Naive thymus-derived CD4-positive, alpha-beta T cell (primary cell): Measurements from ENCODE around the gene OR7C1. TPM values are rescaled to one million over a fixed set of nuclear protein-coding genes. Genes with fewer than 3 reads are reported as not detected.
"Not testable (repeated sequence)": the region's sequence is repeated elsewhere in the genome, so short reads cannot be mapped to it uniquely, and the experiment has no call there.

ENCODE experiments used
- ATAC-seq: fragments of 150-1000 bp; cut with Tn5 transposase; 2 replicates; pipeline ENCODE4 v1.10.0; 2021; ENCODE audit warnings: mild to moderate bottlenecking, moderate library complexity
- CTCF ChIA-PET: fragments of 350-600 bp; sonication (Branson Sonifier 250); formaldehyde crosslinking; loops from one replicate; lab custom pipeline; 2021; ENCODE audit warnings: antibody characterized with exemption; lab: Charles Lee
- POLR2A ChIA-PET: fragments of 350-600 bp; sonication (Branson Sonifier 250); formaldehyde crosslinking; loops from one replicate; lab custom pipeline; 2021; ENCODE audit warnings: antibody characterized with exemption, inconsistent platforms; lab: Charles Lee
- DNase-seq, 9 donors: peaks; one replicate each; pipeline versions ENCODE4 v3.0.0 to v3.0.0-alpha.2; 2020 to 2022; ENCODE audit warnings: mixed read lengths in 1 of 9
- H3K27ac ChIP-seq: one replicate; pipeline ENCODE4 v1.7.0; 2013; ENCODE audit warnings: mild to moderate bottlenecking, low read depth, low read length, moderate library complexity
- H3K27me3 ChIP-seq, 2 donors: one replicate each; pipeline ENCODE4 v1.7.0; 2013; ENCODE audit warnings: low read length in 2 of 2, mild to moderate bottlenecking in 2 of 2, moderate library complexity in 2 of 2; ENCODE audit not compliant: control insufficient read depth in 2 of 2, insufficient read depth in 2 of 2
- H3K36me3 ChIP-seq, 3 experiments: 1 replicate in 2 of 3; 2 replicates in 1 of 3; pipeline ENCODE4 v1.7.0; 2013; ENCODE audit warnings: low read length in 3 of 3, mild to moderate bottlenecking in 3 of 3, moderate library complexity in 1 of 3; ENCODE audit not compliant: insufficient read depth in 3 of 3, control insufficient read depth in 2 of 3
- H3K4me1 ChIP-seq, 2 donors: one replicate each; pipeline ENCODE4 v1.7.0; 2013; ENCODE audit warnings: low read length in 2 of 2, mild to moderate bottlenecking in 2 of 2, moderate library complexity in 1 of 2; ENCODE audit not compliant: control insufficient read depth in 2 of 2, insufficient read depth in 2 of 2
- H3K4me3 ChIP-seq: 2 replicates; pipeline ENCODE4 v1.7.0; 2013; ENCODE audit warnings: mild to moderate bottlenecking, low read length
- H3K9me3 ChIP-seq, 3 experiments: 1 replicate in 2 of 3; 2 replicates in 1 of 3; pipeline ENCODE4 v1.7.0; 2013; ENCODE audit warnings: low read length in 3 of 3; ENCODE audit not compliant: control insufficient read depth in 2 of 3
- H3K27ac Mint-ChIP-seq, 9 donors: one replicate each; pipeline ENCODE4 v1.8.0; 2020 to 2022; ENCODE audit warnings: mixed read lengths in 9 of 9, mild to moderate bottlenecking in 8 of 9, moderate library complexity in 5 of 9, inconsistent platforms in 2 of 9
- H3K27me3 Mint-ChIP-seq, 5 donors: one replicate each; pipeline ENCODE4 v1.8.0; 2021 to 2022; ENCODE audit warnings: mixed read lengths in 5 of 5, mild to moderate bottlenecking in 1 of 5
- H3K36me3 Mint-ChIP-seq, 5 donors: one replicate each; pipeline ENCODE4 v1.8.0; 2020 to 2022; ENCODE audit warnings: mixed read lengths in 5 of 5, mild to moderate bottlenecking in 3 of 5, inconsistent platforms in 1 of 5
- H3K4me1 Mint-ChIP-seq, 7 donors: one replicate each; pipeline ENCODE4 v1.8.0; 2020 to 2022; ENCODE audit warnings: mixed read lengths in 7 of 7, mild to moderate bottlenecking in 3 of 7, inconsistent platforms in 1 of 7
- H3K4me3 Mint-ChIP-seq, 10 donors: one replicate each; pipeline ENCODE4 v1.8.0; 2020 to 2022; ENCODE audit warnings: mild to moderate bottlenecking in 10 of 10, mixed read lengths in 10 of 10, moderate library complexity in 6 of 10, inconsistent platforms in 2 of 10
- H3K9me3 Mint-ChIP-seq, 11 donors: one replicate each; pipeline ENCODE4 v1.8.0; 2020 to 2022; ENCODE audit warnings: mixed read lengths in 11 of 11, mild to moderate bottlenecking in 4 of 11, inconsistent platforms in 1 of 11, moderate library complexity in 1 of 11
- intact Hi-C, 2 donors: fragments of 100-400 bp; cut with micrococcal nuclease; formaldehyde crosslinking; loops; one replicate each; pipeline ENCODE4 v1.15.1; 2023
- polyA plus RNA-seq, 2 donors: library from polyadenylated mRNA; unstranded; fragments of 300-500 nt; fragmentation: Illumina TruSeq; gene quantifications; one replicate each; pipeline ENCODE4 v1.2.3, GENCODE V29; 2021
- total RNA-seq, 6 experiments: library from RNA in 5 of 6; stranded (reverse) in 5 of 6; gene quantifications; 1 replicate in 5 of 6; 2 replicates in 1 of 6; pipeline ENCODE4 v1.2.3 and lab custom pipeline; 2021 to 2026

Gene OR7C1
- total and polyA plus RNA-seq, 7 experiments from 2014 or later: not detected

DNA sequence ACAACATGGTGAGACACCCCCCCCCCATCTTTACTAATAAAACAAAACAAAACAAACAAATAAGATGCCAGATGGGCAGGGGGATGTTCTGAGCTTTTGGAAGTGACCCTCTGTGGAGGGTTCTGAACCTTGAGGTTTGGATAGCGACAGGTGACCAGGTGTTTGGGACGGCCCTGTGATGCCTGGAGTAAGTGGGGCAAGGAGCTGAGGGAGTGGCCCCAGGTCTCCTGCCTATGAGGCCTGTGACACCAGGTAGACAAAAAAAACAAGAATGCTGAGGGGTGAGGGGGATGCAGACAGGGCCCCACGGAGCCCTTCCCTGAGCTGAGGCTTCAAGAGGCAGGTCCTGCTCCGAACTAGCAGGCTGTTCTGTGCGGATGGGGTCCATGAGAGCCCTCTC is 65.8 kb downstream of the OR7C1 start:
- Histone ChIP-seq H3K9me3 (no peaks in the 10 kb centered on the region), H3K4me1 (no peaks in the 10 kb centered on the region), H3K4me3 (no peak overlapping the region), H3K36me3 (no peaks in the 10 kb centered on the region), H3K27me3 (no peaks in the 10 kb centered on the region), H3K27ac (no peak overlapping the region)
- H3K4me3 Mint-ChIP-seq: no peak overlapping the region
- no peak overlapping the region for H3K27ac Mint-ChIP-seq
- intact Hi-C loops: no loop called here
- peaks cover 0 to 3% (median 0%) of the 10 kb centered on the region in 5 donors for H3K36me3 Mint-ChIP-seq
- CTCF ChIA-PET: no interaction called here
- peaks cover 0 to 4% (median 0%) of the 10 kb centered on the region in 7 donors for H3K4me1 Mint-ChIP-seq
- DNase-seq (no peak), ATAC-seq (no peak)
- peaks cover 0 to 66% (median 19%) of the 10 kb centered on the region in 5 donors for H3K27me3 Mint-ChIP-seq
- H3K9me3 Mint-ChIP-seq: peaks cover 0 to 2% (median 0%) of the 10 kb centered on the region in 11 donors
- POLR2A ChIA-PET: interaction anchor here (0.6 kb wide), 1 partner anchor 34 kb away, joined by 5 read pairs; no protein-coding TSS in a partner anchor

DNA sequence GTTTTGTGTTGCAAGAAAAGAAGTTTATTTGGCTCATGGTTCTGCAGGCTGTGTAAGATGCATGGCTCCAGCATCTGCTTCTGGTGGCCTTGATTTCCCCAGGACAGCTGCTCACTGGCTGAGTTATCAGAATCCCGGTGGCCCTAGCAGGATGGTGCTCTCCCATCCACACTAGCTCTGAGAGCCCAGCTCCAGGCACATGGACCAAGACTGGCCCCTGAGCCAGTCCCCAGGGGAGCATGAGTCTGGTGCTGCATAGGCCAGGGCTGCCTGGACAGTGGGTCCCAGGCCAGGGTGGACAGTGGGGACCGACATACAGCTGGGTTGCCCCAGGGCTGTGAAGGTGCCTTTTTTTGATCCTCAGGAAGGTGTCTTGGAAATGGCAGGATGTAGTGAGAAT is 67.0 kb downstream of the OR7C1 start:
- peaks cover 0 to 2% (median 0%) of the 10 kb centered on the region in 7 donors for H3K4me1 Mint-ChIP-seq
- Histone ChIP-seq H3K4me1 (no peaks in the 10 kb centered on the region), H3K27me3 (no peaks in the 10 kb centered on the region), H3K4me3 (no peak overlapping the region), H3K36me3 (no peaks in the 10 kb centered on the region), H3K27ac (no peak overlapping the region), H3K9me3 (no peaks in the 10 kb centered on the region)
- ChIA-PET POLR2A (no interaction called here), CTCF (no interaction called here)
- DNase-seq (no peak), ATAC-seq (no peak)
- H3K9me3 Mint-ChIP-seq: peaks cover 0 to 5% (median 0%) of the 10 kb centered on the region in 11 donors
- intact Hi-C loops: no loop called here
- H3K36me3 Mint-ChIP-seq: peaks cover 0 to 3% (median 0%) of the 10 kb centered on the region in 5 donors
- peaks cover 0 to 64% (median 15%) of the 10 kb centered on the region in 5 donors for H3K27me3 Mint-ChIP-seq
- H3K27ac Mint-ChIP-seq: no peak overlapping the region
- no peak overlapping the region for H3K4me3 Mint-ChIP-seq

DNA sequence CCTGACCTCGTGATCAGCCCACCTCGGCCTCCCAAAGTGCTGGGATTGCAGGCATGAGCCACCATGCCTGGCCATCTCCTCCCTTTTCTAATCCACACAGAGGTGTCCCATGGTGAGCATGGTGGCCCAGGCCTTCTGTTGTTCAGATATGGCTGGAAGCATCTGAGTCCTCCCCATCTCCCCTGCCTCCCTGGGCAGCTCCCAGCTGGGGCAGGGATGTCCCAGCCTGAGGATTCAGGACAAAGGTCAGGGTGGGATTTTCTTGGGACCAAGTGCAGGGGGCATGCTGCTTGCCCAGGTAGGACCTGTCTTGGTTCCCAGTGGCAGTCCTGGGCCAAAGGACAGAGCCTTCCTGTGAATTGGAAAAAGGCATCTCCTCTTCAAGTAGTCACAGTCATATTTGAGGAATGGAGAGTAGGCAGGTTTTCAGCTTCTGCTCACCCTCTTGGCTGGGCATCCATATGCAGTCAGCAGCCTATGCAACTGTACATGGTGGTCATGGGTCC is 67.5 kb downstream of the OR7C1 start:
- ChIA-PET CTCF (no interaction called here), POLR2A (no interaction called here)
- ATAC-seq: no peak
- Histone ChIP-seq H3K27ac (no peak overlapping the region), H3K9me3 (no peaks in the 10 kb centered on the region), H3K27me3 (no peaks in the 10 kb centered on the region), H3K4me3 (no peak overlapping the region), H3K4me1 (no peaks in the 10 kb centered on the region), H3K36me3 (no peaks in the 10 kb centered on the region)
- Mint-ChIP-seq H3K4me3 (no peak overlapping the region), H3K36me3 (peaks cover 0 to 3% (median 0%) of the 10 kb centered on the region in 5 donors), H3K9me3 (peaks cover 0 to 5% (median 0%) of the 10 kb centered on the region in 11 donors), H3K27me3 (peaks cover 0 to 63% (median 15%) of the 10 kb centered on the region in 5 donors), H3K4me1 (peaks cover 0 to 2% (median 0%) of the 10 kb centered on the region in 7 donors), H3K27ac (no peak overlapping the region)
- no peak for DNase-seq
- intact Hi-C loops: no loop called here

DNA sequence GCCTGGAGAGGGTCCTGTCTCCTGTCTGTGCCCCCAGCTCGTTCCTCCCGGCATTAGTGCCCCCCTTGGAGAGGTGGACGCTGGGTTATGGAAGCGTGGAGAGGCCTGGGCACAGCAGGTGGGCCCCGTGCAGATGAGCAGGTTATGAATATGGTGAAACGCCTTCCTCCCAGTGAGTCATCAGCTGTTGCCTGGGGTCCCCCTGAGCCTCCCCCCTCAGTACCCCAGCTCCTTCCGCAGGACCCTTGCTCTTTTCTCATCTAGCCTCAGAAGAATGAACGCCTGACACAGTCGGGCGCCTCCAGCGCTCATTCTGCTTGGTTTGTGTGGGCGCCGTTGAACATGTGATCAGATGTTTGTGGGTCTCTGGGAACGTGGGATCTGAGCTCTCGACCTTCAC is 69.1 kb downstream of the OR7C1 start:
- H3K27me3 ChIP-seq, H3K27ac Mint-ChIP-seq, H3K4me1 Mint-ChIP-seq, H3K4me1 ChIP-seq, H3K9me3 ChIP-seq, H3K36me3 ChIP-seq, intact Hi-C loops, H3K9me3 Mint-ChIP-seq, DNase-seq, H3K4me3 ChIP-seq, H3K36me3 Mint-ChIP-seq, H3K4me3 Mint-ChIP-seq, H3K27ac ChIP-seq, POLR2A ChIA-PET: not testable (repeated sequence)
- CTCF ChIA-PET: interaction anchor here (0.5 kb wide), 1 partner anchor 404 kb away, joined by 4 read pairs; no protein-coding TSS in a partner anchor
- peaks cover 0 to 67% (median 22%) of the 10 kb centered on the region in 5 donors for H3K27me3 Mint-ChIP-seq
- ATAC-seq: peak; percentile 64

DNA sequence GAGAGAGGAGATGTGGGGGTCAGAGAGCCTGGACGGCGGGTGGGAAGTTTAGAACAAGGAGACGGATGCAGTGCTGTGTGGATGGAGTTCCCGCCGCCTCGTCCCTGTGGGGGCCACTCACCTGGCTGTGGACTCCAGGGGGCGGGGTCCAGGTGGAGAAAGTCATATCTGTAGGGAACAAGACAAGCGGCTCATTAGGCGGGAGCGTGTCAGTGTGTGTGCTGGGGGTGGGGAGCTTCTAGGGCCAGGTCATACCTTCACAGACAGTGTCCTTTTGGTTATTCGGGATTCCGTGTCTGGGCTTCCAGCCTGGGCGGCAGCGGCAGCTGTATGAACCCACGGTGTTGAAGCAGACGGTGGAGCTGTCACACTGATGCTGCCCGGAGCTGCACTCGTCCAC is 69.6 kb downstream of the OR7C1 start:
- not testable (repeated sequence) for H3K4me3 Mint-ChIP-seq
- CTCF ChIA-PET: interaction anchor here (0.5 kb wide), 1 partner anchor 404 kb away, joined by 4 read pairs; no protein-coding TSS in a partner anchor

DNA sequence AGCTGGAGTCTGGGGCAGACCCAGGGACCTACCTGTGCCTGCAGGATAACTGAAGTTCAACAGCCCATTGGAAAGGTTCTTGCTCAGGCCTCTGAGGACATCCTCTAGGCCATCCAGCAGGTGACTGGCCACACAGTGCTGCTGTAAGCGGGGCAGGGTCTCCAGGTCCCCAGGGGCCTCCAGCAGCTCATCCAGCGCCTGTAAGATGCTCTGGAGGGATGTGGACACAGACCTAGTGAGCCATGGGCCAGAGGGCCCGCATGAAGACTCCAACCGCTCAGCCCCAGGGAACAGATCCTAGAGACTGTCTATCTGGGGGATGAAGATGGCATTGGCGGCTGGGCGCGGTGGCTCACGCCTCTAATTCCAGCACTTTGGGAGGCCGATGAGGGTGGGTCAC is 70.6 kb downstream of the OR7C1 start:
- H3K27ac Mint-ChIP-seq: no peak overlapping the region
- H3K36me3 Mint-ChIP-seq: peaks cover 0 to 3% (median 0%) of the 10 kb centered on the region in 5 donors
- ChIA-PET CTCF (no interaction called here), POLR2A (no interaction called here)
- H3K9me3 ChIP-seq: no peaks in the 10 kb centered on the region
- peaks cover 0 to 12% (median 4%) of the 10 kb centered on the region in 11 donors for H3K9me3 Mint-ChIP-seq
- no peaks in the 10 kb centered on the region for H3K27me3 ChIP-seq
- H3K36me3 ChIP-seq: no peaks in the 10 kb centered on the region
- H3K4me1 Mint-ChIP-seq: no peaks in the 10 kb centered on the region
- peaks cover 0 to 57% (median 28%) of the 10 kb centered on the region in 5 donors for H3K27me3 Mint-ChIP-seq
- no peaks in the 10 kb centered on the region for H3K4me1 ChIP-seq
- no peak overlapping the region for H3K4me3 ChIP-seq
- H3K27ac ChIP-seq: no peak overlapping the region
- DNase-seq: no peak
- ATAC-seq: no peak
- H3K4me3 Mint-ChIP-seq: no peak overlapping the region
- intact Hi-C loops: no loop called here

More for the DNA sequence above, 69.6 kb downstream of the OR7C1 start:
- H3K36me3 Mint-ChIP-seq, H3K27me3 ChIP-seq, DNase-seq, H3K9me3 ChIP-seq, H3K9me3 Mint-ChIP-seq, POLR2A ChIA-PET, H3K27ac Mint-ChIP-seq, H3K4me1 ChIP-seq, H3K27ac ChIP-seq, H3K4me1 Mint-ChIP-seq, H3K4me3 ChIP-seq, H3K36me3 ChIP-seq, intact Hi-C loops: not testable (repeated sequence)
- peak; percentile 66 for ATAC-seq
- peaks cover 0 to 67% (median 26%) of the 10 kb centered on the region in 5 donors for H3K27me3 Mint-ChIP-seq
